Measurements from ENCODE around the gene GYG2.

Gene GYG2

DNA sequence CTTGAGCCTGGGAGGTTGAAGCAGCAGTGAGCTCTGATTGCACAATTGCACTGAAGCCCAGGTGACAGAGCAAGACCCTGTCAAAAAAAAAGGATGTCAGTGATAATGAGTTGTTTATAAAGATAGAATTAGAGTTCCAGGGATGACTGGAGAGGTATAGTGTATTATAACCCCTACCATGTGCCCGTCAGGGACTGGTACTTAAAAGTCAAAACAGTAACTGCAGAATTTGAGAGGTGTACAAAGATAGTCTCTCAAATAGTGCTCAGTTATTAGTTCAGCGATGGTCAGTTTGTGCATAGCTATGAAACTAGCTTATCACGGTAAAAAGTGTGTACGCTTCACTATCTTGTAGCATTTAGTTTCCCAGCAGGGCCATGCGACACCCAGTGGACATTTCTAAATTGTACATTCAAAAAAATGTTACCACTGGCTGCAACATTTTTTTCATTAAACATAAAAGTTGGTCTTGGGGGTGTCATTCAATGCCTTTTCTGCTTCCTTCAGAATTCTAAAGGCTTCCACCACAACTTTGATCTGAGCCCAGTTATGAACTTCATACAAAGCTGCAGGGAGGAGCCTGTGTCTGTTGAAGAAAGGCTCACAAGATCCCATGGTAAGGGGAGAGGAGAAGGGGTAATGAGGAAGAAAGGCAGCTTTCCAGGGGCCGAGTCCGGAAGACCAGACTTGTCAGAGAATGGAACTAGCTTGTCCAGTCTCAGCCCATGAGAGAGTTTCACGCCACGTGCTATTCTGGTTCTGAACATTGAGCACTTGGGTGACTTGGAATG, 9.2 kb upstream of the GYG2 start:
- no peak for DNase-seq

DNA sequence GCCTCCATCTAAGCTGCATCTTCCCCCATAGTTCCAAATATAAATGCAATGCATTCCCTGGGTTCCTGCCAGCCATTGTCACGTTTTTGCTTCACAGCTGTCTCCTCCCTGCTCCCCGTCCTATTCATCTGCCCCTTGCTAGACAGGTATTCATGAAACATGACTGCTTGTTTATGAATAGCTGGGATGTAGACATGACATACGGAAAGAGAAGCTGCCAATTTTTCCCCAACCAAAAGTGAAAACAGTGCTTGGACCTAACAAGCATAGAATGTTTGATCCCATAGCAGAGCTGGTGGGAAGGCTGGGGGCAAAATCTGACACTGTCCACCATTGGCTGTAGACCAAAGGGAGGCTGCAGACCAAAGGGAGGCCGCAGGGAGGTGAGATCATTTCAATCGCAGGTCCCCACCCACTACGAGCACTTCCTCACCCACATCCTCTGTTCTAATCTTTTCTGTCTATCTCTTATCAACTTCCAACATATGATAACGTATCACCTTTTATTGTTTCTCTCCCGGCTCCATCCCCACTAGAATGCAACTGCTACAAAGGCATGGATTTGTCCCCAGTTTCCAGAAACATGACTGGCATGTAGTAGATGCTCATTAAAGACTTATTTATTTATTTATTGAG, 8.5 kb upstream of the GYG2 start:
- DNase-seq, result no peak

DNA sequence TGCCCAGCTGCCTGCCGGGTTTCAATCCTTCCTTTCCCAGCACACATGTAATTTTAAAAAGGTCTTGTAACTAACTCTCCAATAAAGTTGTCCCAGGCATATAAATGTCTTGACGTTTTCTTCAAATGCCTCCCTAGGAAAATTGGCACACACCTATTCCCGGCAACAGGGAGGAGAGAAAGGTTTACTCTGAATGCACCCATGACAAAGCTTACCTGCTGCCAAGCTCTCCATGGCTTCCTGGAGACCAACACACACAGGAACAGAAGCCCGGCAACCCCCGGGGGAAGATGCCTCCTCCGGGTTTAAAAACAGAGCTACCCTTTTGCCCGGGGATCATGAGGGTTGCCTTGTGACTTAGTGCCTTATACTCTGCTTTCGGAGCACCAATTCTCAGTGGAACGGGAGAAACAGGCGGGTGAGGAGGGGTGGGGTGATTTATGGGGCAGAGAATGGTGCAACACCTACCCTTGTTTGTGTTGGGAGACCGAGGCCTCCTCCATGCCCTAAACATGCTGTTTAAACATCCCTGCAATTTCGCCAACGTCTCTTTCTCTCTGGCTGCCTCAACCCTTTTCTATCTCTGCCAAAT, 4.8 kb upstream of the GYG2 start:
- DNase-seq, result no peak

GRCh38 chrX:2824886-2825285, 3.8 kb upstream of the GYG2 start:
- DNase-seq, result no peak

DNA sequence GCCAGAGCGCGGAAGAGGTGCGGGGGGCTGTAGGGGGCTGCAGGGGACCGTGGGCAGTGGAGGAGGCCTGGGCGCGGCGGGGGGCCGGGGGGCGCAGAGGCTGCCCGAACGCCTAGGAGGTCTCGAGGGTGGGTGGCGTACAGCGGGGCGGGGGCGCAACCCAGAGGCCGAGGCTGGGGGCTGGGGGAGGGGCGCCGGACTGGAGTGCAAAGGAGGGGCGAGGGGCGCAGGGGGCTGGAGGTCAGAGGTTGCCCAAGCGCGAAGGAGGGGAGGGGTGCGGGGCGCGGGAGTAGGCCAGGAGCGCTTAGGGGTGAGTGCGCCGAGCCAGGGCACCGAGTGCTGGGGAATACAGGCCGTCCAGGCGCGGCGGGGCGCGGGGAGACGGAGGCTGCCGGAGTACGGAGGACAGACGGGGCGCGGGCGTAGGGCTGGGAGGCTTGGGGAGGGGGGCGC, 255 bp downstream of the GYG2 start:
- DNase-seq, result no peak

GRCh38 chrX:2829469-2830246, 928 bp downstream of the GYG2 start:
- DNase-seq, result no peak

DNA sequence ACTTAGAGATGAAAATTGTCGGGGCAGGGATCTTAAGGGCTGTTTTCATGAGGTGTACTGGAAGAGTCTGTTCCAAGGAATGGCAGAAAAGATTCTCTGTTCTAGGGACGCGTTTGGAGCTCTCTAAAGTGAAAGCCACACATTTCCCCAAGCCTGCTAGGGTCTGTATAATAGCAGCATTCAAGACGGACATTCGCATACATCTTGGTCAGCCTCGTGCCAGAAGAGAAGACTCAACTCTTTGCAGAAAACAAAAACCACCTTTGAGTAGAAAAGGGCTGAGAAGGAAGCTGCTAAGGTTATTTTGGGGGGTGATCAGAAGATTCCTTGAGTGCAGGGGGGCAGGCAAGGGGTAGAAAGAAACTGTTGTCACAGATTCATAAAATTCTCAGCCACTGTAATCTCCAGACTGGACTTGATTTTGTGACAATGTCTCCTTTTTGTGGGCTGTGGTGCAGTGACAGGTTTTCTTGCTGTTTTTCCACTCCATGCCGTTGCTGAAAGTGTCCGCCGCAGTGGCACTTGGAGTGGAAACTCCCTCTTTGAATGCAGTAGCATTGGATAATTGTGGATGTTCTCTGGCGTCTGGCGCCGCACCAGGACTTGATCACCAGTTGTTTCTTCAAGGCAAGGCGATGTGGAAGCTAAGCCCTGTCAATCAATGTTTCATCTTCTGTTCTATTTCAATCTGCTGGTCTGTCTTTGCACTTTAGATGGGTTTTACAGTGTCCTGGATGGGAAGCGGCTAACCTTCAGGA, 2.9 kb downstream of the GYG2 start:
- DNase-seq, result no peak

DNA sequence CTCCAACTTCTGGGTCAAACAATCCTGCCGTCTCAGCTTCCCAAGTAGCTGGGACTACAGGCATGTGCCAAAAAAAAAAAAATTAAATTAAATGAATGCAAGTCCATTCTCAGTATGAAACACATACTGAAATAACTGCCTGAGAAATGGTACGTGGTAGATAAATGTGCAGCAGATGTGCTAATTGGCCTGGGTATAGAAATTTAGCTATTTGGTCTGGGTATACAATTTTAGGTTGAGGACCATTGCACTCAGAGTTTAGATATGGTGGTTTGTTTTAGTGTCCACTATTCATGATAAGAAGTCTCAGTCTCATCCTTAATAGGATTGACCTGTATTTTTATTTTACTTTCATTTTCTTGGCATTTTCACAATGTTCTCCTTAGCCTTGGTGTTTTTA, 9.2 kb downstream of the GYG2 start:
- DNase-seq, result no peak

- DNase-seq, result no peak
Observed at GRCh38 chrX:2840961-2841360, 12.2 kb downstream of the GYG2 start.

- no peak for DNase-seq
Observed at GRCh38 chrX:2841537-2841936, 12.8 kb downstream of the GYG2 start.

DNA sequence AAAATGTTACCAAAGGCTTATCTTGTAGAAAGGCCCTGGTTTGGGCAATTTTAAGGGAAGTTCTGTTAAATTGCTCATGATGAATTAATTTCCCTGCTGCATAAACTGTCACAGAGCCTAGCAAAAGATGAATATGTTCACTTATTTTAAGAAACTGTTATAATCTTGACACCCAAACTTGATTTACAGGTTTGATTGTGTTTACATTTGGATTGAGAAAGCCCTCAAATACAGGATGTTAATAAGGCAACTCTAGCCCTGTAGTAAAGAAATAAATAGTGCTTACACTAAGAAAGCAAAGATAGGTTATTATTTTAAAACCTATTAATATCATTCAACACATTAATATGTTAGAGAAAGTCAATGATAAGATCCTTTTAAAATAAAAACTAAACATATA, 18.3 kb downstream of the GYG2 start:
- no peak for DNase-seq

- no peak for DNase-seq
Observed at GRCh38 chrX:2848871-2849301, 20.2 kb downstream of the GYG2 start.

DNA sequence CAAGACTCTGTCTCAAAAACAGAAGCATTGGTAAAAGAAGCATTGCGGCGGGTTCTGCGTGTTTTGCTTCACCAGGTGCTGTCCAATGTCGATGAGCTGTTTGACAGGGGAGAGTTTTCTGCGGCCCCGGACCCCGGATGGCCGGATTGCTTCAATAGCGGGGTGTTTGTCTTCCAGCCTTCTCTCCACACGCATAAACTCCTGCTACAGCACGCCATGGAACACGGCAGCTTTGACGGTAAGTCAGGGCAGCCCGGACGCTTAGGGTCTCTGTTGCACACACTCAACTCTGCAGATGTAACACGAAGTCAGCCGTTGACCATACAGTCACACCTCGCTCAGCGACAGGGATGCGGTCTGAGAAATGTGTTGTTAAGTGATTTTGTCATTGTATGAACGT, 26.2 kb downstream of the GYG2 start:
- DNase-seq, result no peak

DNA sequence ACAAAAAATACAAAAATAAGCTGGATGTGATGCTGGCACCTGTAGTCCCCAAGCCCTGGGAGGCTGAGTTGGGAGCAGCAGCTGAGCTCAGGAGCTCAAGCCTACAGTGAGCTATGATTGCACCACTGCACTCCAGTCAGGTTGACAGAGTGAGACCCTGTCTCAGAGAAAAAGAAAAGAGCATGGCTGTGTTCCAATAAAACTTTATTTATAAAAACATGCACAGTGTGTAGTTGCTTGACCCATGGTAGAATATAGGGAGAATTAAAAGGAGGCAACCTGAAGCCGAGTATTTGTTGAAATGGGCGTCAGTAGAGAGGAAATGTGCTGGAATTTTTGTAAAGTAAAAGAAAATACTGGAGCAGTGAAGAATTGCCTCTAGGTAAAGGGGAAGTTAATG, 27.0 kb downstream of the GYG2 start:
- DNase-seq, result no peak

DNA sequence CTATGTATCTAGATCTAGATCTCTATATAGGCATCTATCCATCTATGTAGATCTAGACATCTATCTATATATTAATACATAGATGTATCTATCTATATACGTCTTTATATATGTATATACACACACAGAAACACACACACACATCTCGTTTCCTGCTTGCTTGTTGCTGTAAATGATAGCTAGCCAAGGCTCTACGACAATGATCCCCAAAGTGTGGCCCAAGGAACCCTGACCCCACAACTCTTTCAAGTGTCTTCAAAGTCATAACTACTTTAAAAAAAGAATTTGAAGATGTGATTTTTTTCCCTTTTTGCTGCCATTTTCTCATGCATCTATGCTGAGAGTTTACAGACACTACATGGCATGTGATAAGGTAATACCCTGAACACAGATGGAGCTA, 28.8 kb downstream of the GYG2 start:
- no peak for DNase-seq

GRCh38 chrX:2859197-2859797, 30.6 kb downstream of the GYG2 start:
- DNase-seq, result no peak

DNA sequence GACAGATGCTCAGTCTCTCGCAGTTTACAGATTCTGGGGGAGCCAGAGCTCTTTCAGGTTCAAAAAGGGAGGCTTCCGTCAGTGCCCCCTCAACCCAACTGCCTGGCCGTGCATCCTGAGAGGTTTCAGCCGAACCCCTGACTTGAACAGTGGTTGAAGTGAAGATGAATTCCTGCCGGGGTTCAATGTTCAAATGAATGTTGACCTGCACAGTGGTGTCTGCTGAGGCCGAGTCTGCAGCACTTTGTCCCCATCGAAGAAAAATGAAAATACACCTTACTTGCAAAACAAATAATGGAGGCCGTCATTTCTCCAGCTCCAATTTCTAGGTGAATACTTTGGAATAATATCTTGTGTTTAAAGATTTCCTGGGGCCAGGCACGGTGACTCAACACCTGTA, 33.7 kb downstream of the GYG2 start:
- no peak for DNase-seq

DNA sequence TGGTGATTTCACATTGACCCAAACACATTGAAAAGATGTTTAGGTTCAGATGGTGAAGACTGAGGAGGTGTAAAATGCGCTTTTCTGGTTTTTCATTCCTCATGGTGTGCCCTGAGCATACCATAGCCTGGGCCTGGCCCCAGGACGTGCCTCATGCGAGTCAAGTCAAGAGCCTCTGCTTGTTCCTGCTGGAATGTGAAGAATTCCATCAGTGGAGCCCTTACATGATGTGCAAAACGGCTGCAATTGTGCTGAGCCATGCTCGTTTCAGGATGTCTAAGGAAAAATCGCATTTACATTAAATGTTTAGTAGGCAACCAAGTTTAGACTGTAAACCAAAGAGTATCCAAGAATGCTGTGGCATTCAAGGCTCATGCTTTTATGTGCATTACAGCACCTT, 34.9 kb downstream of the GYG2 start:
- no peak for DNase-seq

DNA sequence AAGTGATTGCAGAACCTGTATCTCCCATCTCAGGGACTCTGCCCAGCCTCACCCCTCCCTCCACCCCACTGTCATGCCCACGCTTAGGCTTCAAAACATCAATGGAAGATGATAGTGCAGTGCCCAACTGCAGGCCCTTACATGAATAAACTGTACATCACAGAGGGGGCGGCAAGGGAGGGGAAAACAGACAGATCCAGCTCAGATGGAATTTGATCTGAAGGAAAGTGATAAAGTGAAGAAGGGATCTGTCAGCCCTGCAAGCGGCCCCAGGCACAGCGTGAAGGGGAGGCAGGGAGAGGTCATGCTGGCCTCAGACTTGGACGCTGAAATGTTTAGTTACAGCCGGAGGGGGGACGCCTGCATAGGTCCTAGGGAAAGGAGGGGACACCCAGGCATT, 38.5 kb downstream of the GYG2 start:
- no peak for DNase-seq

GRCh38 chrX:2870650-2871049, 41.9 kb downstream of the GYG2 start:
- DNase-seq, result no peak

GRCh38 chrX:2871831-2872230, 43.1 kb downstream of the GYG2 start:
- no peak for DNase-seq

- no peak for DNase-seq
Observed at GRCh38 chrX:2872671-2873277, 44.0 kb downstream of the GYG2 start.
